H1 (cell line): Measurements from ENCODE around the gene AIG1. TPM values are rescaled to one million over a fixed set of nuclear protein-coding genes. Genes with fewer than 3 reads are reported as not detected.

Experiments used
- CTCF ChIA-PET: fragments of 300-600 bp; sonication (Branson Sonifier 250); formaldehyde crosslinking; loops from one replicate; lab custom pipeline; 2021; ENCODE audit not compliant: partially characterized antibody; lab: Charles Lee
- POLR2A ChIA-PET: fragments of 300-600 bp; sonication (Branson Sonifier 250); formaldehyde crosslinking; loops from one replicate; lab custom pipeline; 2021; ENCODE audit warnings: inconsistent platforms; ENCODE audit not compliant: partially characterized antibody; lab: Charles Lee
- DNase-seq, 2 experiments: peaks; one replicate each; pipeline versions ENCODE4 v3.0.0 to v3.0.0-alpha.2; 2010 to 2022; ENCODE audit warnings: low spot score in 2 of 2, low read depth in 1 of 2, mixed read lengths in 1 of 2
- FAIRE-seq: peaks from 2 replicates; lab custom pipeline; 2011; peaks lifted over from hg19 to GRCh38; lab: Jason Lieb, UNC
- H2AFZ ChIP-seq: 2 replicates; pipeline ENCODE4 v1.8.1; 2012; ENCODE audit warnings: low read length, inconsistent platforms
- H2AK5ac ChIP-seq: 2 replicates; pipeline ENCODE4 v1.6.1; 2013; ENCODE audit warnings: low read depth, low read length
- H2BK120ac ChIP-seq: replicated peaks from 2 replicates; pipeline ENCODE3; 2013; ENCODE audit warnings: low read depth, low read length, inconsistent platforms
- H2BK12ac ChIP-seq: 2 replicates; pipeline ENCODE4 v1.6.1; 2013; ENCODE audit warnings: low read depth, low read length
- H2BK15ac ChIP-seq: 2 replicates; pipeline ENCODE4 v1.6.1; 2013; ENCODE audit warnings: low read length
- H2BK20ac ChIP-seq: 2 replicates; pipeline ENCODE4 v1.6.1; 2013; ENCODE audit warnings: low read length
- H2BK5ac ChIP-seq: 2 replicates; pipeline ENCODE4 v1.6.1; 2013; ENCODE audit warnings: low read depth, low read length
- H3K14ac ChIP-seq: 2 replicates; pipeline ENCODE4 v1.6.1; 2013; ENCODE audit warnings: inconsistent platforms; ENCODE audit not compliant: insufficient read length
- H3K18ac ChIP-seq: 2 replicates; pipeline ENCODE4 v1.6.1; 2013; ENCODE audit warnings: low read length; ENCODE audit errors: extremely low read depth
- H3K23ac ChIP-seq: 2 replicates; pipeline ENCODE4 v1.6.1; 2013; ENCODE audit warnings: inconsistent platforms; ENCODE audit not compliant: insufficient read length
- H3K23me2 ChIP-seq: 2 replicates; pipeline ENCODE4 v1.6.1; 2013; ENCODE audit warnings: low read depth, low read length
- H3K27ac ChIP-seq: 2 replicates; pipeline ENCODE4 v1.6.1; 2011; ENCODE audit warnings: low read depth, low read length, inconsistent platforms
- H3K27me3 ChIP-seq, 4 experiments: replicated peaks in 1 of 4; 1 replicate in 1 of 4; 2 replicates in 3 of 4; pipeline versions ENCODE4 v1.6.1 to v1.8.1; 2011 to 2013; ENCODE audit warnings: low read length in 3 of 4, mild to moderate bottlenecking in 3 of 4, inconsistent platforms in 2 of 4, mixed read lengths in 2 of 4, moderate library complexity in 1 of 4; ENCODE audit not compliant: control insufficient read depth in 3 of 4, insufficient read depth in 3 of 4; ENCODE audit errors: extremely low read depth in 1 of 4
- H3K36me3 ChIP-seq, 4 experiments: 2 replicates each; pipeline versions ENCODE4 v1.6.1 to v1.8.1; 2011 to 2013; ENCODE audit warnings: mild to moderate bottlenecking in 4 of 4, low read length in 3 of 4, moderate library complexity in 2 of 4, control low read depth in 1 of 4, inconsistent platforms in 1 of 4; ENCODE audit not compliant: insufficient read depth in 4 of 4, control insufficient read depth in 2 of 4
- H3K4ac ChIP-seq: replicated peaks from 2 replicates; pipeline ENCODE3; 2013; ENCODE audit warnings: low read length, low read depth, mixed read lengths, inconsistent platforms; ENCODE audit not compliant: insufficient read length
- H3K4me1 ChIP-seq, 4 experiments: replicated peaks in 1 of 4; 1 replicate in 1 of 4; 2 replicates in 3 of 4; pipeline versions ENCODE4 v1.6.1 to v1.8.1; 2011 to 2013; ENCODE audit warnings: low read length in 3 of 4, inconsistent platforms in 2 of 4, mixed read lengths in 1 of 4; ENCODE audit not compliant: insufficient read depth in 4 of 4, control insufficient read depth in 3 of 4
- H3K4me2 ChIP-seq, 2 experiments: 2 replicates each; pipeline versions ENCODE4 v1.6.1 to v1.8.1; 2011 to 2013; ENCODE audit warnings: low read depth in 2 of 2, low read length in 2 of 2, control low read depth in 1 of 2, inconsistent platforms in 1 of 2, mild to moderate bottlenecking in 1 of 2; ENCODE audit not compliant: insufficient read depth in 1 of 2
- H3K4me3 ChIP-seq, 4 experiments: fragments of 200-600, 300-600 bp in 1 of 4; sonication (generic), shearing (Covaris generic), sonication (Bioruptor Twin) in 1 of 4; 2 replicates each; pipeline versions ENCODE4 v1.5.1 to v1.8.1; 2011 to 2016; ENCODE audit warnings: low read length in 4 of 4, low read depth in 3 of 4, control low read depth in 2 of 4, inconsistent platforms in 2 of 4, mild to moderate bottlenecking in 2 of 4, mixed read lengths in 1 of 4, moderate library complexity in 1 of 4; ENCODE audit not compliant: insufficient read depth in 2 of 4; ENCODE audit errors: extremely low read depth in 1 of 4
- H3K56ac ChIP-seq: replicated peaks from 2 replicates; pipeline ENCODE3; 2013; ENCODE audit warnings: low read depth, mild to moderate bottlenecking, mixed read lengths, low read length, inconsistent platforms; ENCODE audit not compliant: insufficient read length
- H3K79me1 ChIP-seq: 2 replicates; pipeline ENCODE4 v1.6.1; 2013; ENCODE audit warnings: low read depth, low read length, control low read depth
- H3K79me2 ChIP-seq, 2 experiments: 2 replicates each; pipeline versions ENCODE4 v1.6.1 to v1.8.1; 2012 to 2013; ENCODE audit warnings: low read length in 2 of 2, mild to moderate bottlenecking in 2 of 2, inconsistent platforms in 1 of 2; ENCODE audit not compliant: insufficient read depth in 2 of 2, control insufficient read depth in 1 of 2
- H3K9ac ChIP-seq, 4 experiments: replicated peaks in 1 of 4; 1 replicate in 1 of 4; 2 replicates in 3 of 4; pipeline versions ENCODE4 v1.6.1 to v1.8.1; 2011 to 2013; ENCODE audit warnings: low read depth in 3 of 4, low read length in 3 of 4, control low read depth in 2 of 4, mild to moderate bottlenecking in 2 of 4, moderate library complexity in 2 of 4, inconsistent platforms in 1 of 4; ENCODE audit errors: extremely low read depth in 1 of 4
- H3K9me3 ChIP-seq, 2 experiments: 2 replicates each; pipeline versions ENCODE4 v1.6.1 to v1.8.1; 2012 to 2013; ENCODE audit warnings: mild to moderate bottlenecking in 2 of 2, moderate library complexity in 2 of 2, control low read depth in 1 of 2, inconsistent platforms in 1 of 2, low read depth in 1 of 2, low read length in 1 of 2, mixed read lengths in 1 of 2; ENCODE audit not compliant: insufficient read depth in 2 of 2
- H4K20me1 ChIP-seq, 2 experiments: replicated peaks in 1 of 2; 2 replicates each; pipeline versions ENCODE3 to v1.8.1; 2011 to 2013; ENCODE audit warnings: inconsistent platforms in 2 of 2, low read length in 2 of 2, mild to moderate bottlenecking in 1 of 2; ENCODE audit not compliant: insufficient read depth in 2 of 2, control insufficient read depth in 1 of 2
- H4K5ac ChIP-seq: 2 replicates; pipeline ENCODE4 v1.6.1; 2013; ENCODE audit warnings: low read length, low read depth, mixed read lengths, inconsistent platforms; ENCODE audit not compliant: insufficient read length
- H4K8ac ChIP-seq: 2 replicates; pipeline ENCODE4 v1.8.0; 2013; ENCODE audit warnings: mild to moderate bottlenecking, moderate library complexity, low read length, inconsistent platforms; ENCODE audit not compliant: insufficient read depth; ENCODE audit errors: extremely low read depth
- H4K91ac ChIP-seq: replicated peaks from 2 replicates; pipeline ENCODE3; 2013; ENCODE audit warnings: low read length, mixed read lengths, inconsistent platforms; ENCODE audit not compliant: insufficient read length
- CTCF ChIP-seq, 3 experiments: IDR thresholded peaks; 1 replicate in 2 of 3; 2 replicates in 1 of 3; pipeline versions ENCODE4 v1.5.1 to v1.6.1; 2011; ENCODE audit warnings: low read length in 3 of 3, mild to moderate bottlenecking in 3 of 3, inconsistent platforms in 2 of 3, low read depth in 1 of 3, moderate library complexity in 1 of 3; ENCODE audit not compliant: insufficient read depth in 1 of 3; ENCODE audit errors: control extremely low read depth in 1 of 3
- RAD21 ChIP-seq, 2 experiments: IDR thresholded peaks in 1 of 2; conservative IDR thresholded peaks in 1 of 2; 2 replicates each; pipeline ENCODE4 v1.6.1; 2011; ENCODE audit warnings: low read depth in 2 of 2, low read length in 2 of 2, improper control_type of control experiment in 1 of 2, inconsistent platforms in 1 of 2, mild to moderate bottlenecking in 1 of 2, moderate library complexity in 1 of 2
- TBP ChIP-seq: IDR thresholded peaks from 2 replicates; pipeline ENCODE4 v1.6.1; 2011; ENCODE audit warnings: low read depth, low read length, improper control_type of control experiment
- YY1 ChIP-seq: IDR thresholded peaks from 2 replicates; pipeline ENCODE4 v1.6.1; 2011; ENCODE audit warnings: low read depth, mild to moderate bottlenecking, low read length
- WGBS, 2 experiments: shearing (Covaris generic) in 1 of 2; methylation state at CpG; one replicate each; pipeline versions ENCODE4 v1.1.6 to v1.1.7; 2013 to 2015; ENCODE audit warnings: low lambda C conversion rate in 2 of 2, mixed read lengths in 2 of 2, inconsistent platforms in 1 of 2, low coverage in 1 of 2, missing lambda C conversion rate in 1 of 2; ENCODE audit not compliant: insufficient replicate concordance in 2 of 2, insufficient coverage in 1 of 2, insufficient read length in 1 of 2; ENCODE audit errors: extremely low coverage in 1 of 2, missing lambda C conversion rate in 1 of 2; 5-methylcytosine and 5-hydroxymethylcytosine counted together
- polyA plus RNA-seq, 7 experiments: library from polyadenylated mRNA; depleted of rRNA in 3 of 7; stranded (reverse) in 5 of 7; unstranded in 2 of 7; fragments of >200 nt in 5 of 7; fragments of 200-250 nt in 2 of 7; gene quantifications; 1 replicate in 5 of 7; 2 replicates in 1 of 7; 4 replicates in 1 of 7; pipeline versions ENCODE4 v1.2.1 to v1.2.3, GENCODE V29; 2011 to 2013; ENCODE audit warnings: missing spikeins in 2 of 7, mixed read lengths in 2 of 7
- total RNA-seq: library from RNA; stranded (reverse); fragmentation: NEBNext Ultra II Directional; extraction: Animal tissue kit (Norgen Biotek cat#: 25700); gene quantifications from 2 replicates; pipeline ENCODE4 v1.2.1, GENCODE V29; 2021

The AIG1 gene
- total and polyA plus RNA-seq, 2 of the 8 experiments (the other 6 are each of a cell fraction or from before 2014, with no cell fraction given), result 56.6 to 58.4 TPM

DNA sequence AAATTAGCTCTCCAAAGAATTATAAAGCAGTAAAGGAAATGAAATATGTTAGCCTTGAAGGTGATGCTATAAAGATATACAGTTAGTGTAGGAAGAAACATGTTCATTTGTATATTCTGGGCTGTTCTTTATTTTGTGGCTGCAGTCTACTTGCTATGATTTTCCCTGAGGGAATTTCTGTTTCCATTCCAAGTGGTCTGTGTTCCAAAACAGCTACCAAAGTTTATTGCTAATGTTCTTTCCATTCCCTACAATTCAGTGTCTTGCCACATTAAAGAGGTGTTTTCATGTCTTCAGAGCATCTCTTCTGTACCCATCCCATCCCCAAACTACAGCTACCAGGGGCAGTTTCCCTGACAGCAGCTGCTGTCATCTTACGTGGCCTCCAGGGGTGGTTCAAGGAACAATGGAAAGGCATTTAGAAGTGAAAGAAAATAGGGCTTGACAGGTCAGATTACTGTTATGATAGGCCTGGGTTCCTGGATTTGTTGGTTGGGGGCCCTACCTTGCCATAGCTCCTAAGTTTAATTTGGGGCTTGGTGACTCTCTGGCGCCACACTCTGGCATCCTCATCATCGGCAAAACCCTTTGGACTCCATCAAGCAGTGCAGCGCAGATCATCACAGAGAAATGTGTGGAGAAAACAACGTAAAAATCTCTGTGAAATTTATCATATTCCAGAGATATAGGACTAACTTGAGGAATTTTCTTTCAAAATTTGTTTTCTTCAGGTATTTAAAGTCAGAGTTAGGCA is 33.8 kb upstream of the AIG1 start:
- Histone ChIP-seq H3K9ac (no peak overlapping the region), H4K8ac (no peak overlapping the region), H2BK15ac (no peak overlapping the region), H2BK20ac (no peak overlapping the region), H3K4me1 (no peaks in the 10 kb centered on the region), H3K23ac (no peak overlapping the region), H3K4ac (no peak overlapping the region), H3K14ac (no peak overlapping the region), H3K4me2 (no peak overlapping the region), H2AFZ (no peak overlapping the region), H4K5ac (no peak overlapping the region), H3K23me2 (no peaks in the 10 kb centered on the region), H3K4me3 (no peak overlapping the region), H2AK5ac (no peak overlapping the region), H3K79me2 (no peaks in the 10 kb centered on the region), H3K79me1 (no peaks in the 10 kb centered on the region), H3K9me3 (no peaks in the 10 kb centered on the region), H4K20me1 (no peaks in the 10 kb centered on the region), H3K27ac (no peak overlapping the region), H2BK12ac (no peak overlapping the region; the same call in 1 of the 2 replicates), H4K91ac (no peak overlapping the region), H3K27me3 (no peaks in the 10 kb centered on the region), H3K36me3 (no peaks in the 10 kb centered on the region; a peak in 1 of 8 replicates), H2BK120ac (no peak overlapping the region), H3K56ac (no peak overlapping the region), H3K18ac (no peak overlapping the region), H2BK5ac (no peak overlapping the region)
- POLR2A ChIA-PET, result interaction anchor here (1.0 kb wide), 1 partner anchor 34 kb away, joined by 3 read pairs; no protein-coding TSS in a partner anchor
- CTCF ChIA-PET, result interaction anchor here (0.6 to 6.0 kb wide), 51 partner anchors 8 to 554 kb away, joined by 3 to 35 read pairs (median 3); no protein-coding TSS in a partner anchor
- TF ChIP-seq CTCF (IDR thresholded peaks at IDR 0.05; ENCODE audit: control extremely low read depth in 1 of 3, insufficient read depth in 1 of 3, low read depth in 1 of 3, low read length in 3 of 3) (peak; percentile 74 to 85 (median 82)), RAD21 (IDR thresholded peaks at IDR 0.05 in 1 of 2, conservative IDR thresholded peaks at IDR 0.05 in 1 of 2; ENCODE audit: low read depth in 2 of 2, low read length in 2 of 2) (peak; percentile 88 to 91), TBP (no peak), YY1 (0 out of 2 replicates have a peak, but pooled peaks have one; percentile 63)
- DNase-seq, result peak; percentile 27 to 71
- WGBS, 2 experiments, result 49% methylated on average over 5 of the region's 5 CpGs; no CpG with 5 or more reads in 1 of the 2 experiments
- peak; percentile 83 for FAIRE-seq
